GM19035 (cell line): Measurements from ENCODE around the gene ZNF256.

Experiments
- ATAC-seq: cut with Tn5 transposase; IDR thresholded peaks from one replicate; pipeline ENCODE4 v1.9.1; 2021; ENCODE audit not compliant: unreplicated experiment

The ZNF256 gene

DNA sequence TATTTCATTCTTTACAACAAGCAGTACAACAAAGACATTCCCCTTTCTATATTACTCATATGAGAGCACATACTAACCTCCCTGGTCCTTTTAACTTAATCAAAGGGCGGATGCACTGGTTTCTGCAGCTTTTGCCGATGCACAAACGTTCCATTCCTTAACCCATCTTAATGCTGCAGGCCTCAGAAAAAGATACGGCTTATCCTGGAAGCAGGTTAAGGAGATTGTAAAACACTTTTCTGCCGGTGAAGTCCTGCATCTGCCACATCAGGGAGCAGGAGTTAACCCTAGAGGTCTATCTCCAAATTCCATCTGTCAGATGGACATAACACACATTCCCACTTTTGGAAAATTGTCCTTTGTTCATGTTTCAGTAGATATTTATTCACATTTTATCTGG is 47.2 kb downstream of the ZNF256 start:
- ATAC-seq = no peak
